ENCODE data around the gene ARF5. TPM values are rescaled to one million over a fixed set of nuclear protein-coding genes. Genes with fewer than 3 reads are reported as not detected.

ARF5 gene
- total RNA-seq, 1 experiment from 2014 or later: 155 TPM

DNA sequence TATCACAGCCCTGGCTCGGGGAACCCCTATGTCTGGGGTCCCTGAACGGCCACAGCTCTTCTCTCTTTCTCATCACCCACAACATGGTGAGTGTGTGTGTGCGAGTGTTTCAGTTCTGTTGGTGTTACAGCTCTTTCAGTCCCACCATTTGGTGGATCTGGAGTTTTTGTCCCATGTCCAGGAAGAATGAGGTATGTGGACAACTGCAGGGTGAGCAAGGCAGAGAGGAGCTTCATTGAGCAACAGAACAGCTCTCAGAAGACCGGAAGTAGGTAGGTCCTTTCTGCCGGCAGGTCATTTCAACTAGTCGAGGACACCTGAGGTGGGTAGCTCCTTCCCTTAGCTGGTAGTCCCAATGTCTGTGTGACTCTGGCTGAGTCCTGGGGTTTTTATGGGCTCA lies 20.2 kb downstream of the ARF5 start:
- no peak for DNase-seq (ENCODE audit: low read depth, low spot score)
- Histone ChIP-seq H3K4me1 (ENCODE audit: control insufficient read depth, insufficient read depth, low read length) (no peaks in the 10 kb centered on the region), H3K4me3 (ENCODE audit: low read depth in 2 of 2, low read length in 2 of 2) (no peak overlapping the region), H3K27me3 (ENCODE audit: control insufficient read depth, insufficient read depth, low read length) (no peaks in the 10 kb centered on the region), H3K27ac (ENCODE audit: low read length) (no peak overlapping the region), H3K9me3 (ENCODE audit: control insufficient read depth, insufficient read depth, low read depth, low read length) (no peaks in the 10 kb centered on the region), H3K36me3 (ENCODE audit: control insufficient read depth, insufficient read depth, low read length) (no peaks in the 10 kb centered on the region)
- intact Hi-C loops (cut with micrococcal nuclease; ENCODE audit: unreplicated experiment) (no loop called here), in situ Hi-C loops (cut with HindIII; ENCODE audit: low pct_unique_long_range_greater_than_20kb, low sequenced_read_pairs) (no loop called here)
- no TSS peak for BruUV-seq (replicated peaks)
- ChIA-PET POLR2A (interaction anchor here (0.6 kb wide), 1 partner anchor 12 kb away, joined by 4 read pairs; no protein-coding TSS in a partner anchor), CTCF (no interaction called here)
- no peak for ATAC-seq
- TF ChIP-seq POLR2AphosphoS5 (IDR thresholded peaks at IDR 0.05; ENCODE audit: low read depth, low read length) (no peak), TCF7L2 (IDR thresholded peaks at IDR 0.05; ENCODE audit: low read depth, low read length) (no peak), SIN3A (IDR thresholded peaks at IDR 0.05; ENCODE audit: borderline replicate concordance, insufficient read depth, low read depth, low read length) (no peak)
- TF ChIP-seq, protein P1, sequence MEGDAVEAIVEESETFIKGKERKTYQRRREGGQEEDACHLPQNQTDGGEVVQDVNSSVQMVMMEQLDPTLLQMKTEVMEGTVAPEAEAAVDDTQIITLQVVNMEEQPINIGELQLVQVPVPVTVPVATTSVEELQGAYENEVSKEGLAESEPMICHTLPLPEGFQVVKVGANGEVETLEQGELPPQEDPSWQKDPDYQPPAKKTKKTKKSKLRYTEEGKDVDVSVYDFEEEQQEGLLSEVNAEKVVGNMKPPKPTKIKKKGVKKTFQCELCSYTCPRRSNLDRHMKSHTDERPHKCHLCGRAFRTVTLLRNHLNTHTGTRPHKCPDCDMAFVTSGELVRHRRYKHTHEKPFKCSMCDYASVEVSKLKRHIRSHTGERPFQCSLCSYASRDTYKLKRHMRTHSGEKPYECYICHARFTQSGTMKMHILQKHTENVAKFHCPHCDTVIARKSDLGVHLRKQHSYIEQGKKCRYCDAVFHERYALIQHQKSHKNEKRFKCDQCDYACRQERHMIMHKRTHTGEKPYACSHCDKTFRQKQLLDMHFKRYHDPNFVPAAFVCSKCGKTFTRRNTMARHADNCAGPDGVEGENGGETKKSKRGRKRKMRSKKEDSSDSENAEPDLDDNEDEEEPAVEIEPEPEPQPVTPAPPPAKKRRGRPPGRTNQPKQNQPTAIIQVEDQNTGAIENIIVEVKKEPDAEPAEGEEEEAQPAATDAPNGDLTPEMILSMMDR (IDR thresholded peaks at IDR 0.05): no peak
- TF ChIP-seq, protein P2, sequence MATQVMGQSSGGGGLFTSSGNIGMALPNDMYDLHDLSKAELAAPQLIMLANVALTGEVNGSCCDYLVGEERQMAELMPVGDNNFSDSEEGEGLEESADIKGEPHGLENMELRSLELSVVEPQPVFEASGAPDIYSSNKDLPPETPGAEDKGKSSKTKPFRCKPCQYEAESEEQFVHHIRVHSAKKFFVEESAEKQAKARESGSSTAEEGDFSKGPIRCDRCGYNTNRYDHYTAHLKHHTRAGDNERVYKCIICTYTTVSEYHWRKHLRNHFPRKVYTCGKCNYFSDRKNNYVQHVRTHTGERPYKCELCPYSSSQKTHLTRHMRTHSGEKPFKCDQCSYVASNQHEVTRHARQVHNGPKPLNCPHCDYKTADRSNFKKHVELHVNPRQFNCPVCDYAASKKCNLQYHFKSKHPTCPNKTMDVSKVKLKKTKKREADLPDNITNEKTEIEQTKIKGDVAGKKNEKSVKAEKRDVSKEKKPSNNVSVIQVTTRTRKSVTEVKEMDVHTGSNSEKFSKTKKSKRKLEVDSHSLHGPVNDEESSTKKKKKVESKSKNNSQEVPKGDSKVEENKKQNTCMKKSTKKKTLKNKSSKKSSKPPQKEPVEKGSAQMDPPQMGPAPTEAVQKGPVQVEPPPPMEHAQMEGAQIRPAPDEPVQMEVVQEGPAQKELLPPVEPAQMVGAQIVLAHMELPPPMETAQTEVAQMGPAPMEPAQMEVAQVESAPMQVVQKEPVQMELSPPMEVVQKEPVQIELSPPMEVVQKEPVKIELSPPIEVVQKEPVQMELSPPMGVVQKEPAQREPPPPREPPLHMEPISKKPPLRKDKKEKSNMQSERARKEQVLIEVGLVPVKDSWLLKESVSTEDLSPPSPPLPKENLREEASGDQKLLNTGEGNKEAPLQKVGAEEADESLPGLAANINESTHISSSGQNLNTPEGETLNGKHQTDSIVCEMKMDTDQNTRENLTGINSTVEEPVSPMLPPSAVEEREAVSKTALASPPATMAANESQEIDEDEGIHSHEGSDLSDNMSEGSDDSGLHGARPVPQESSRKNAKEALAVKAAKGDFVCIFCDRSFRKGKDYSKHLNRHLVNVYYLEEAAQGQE (IDR thresholded peaks at IDR 0.05; ENCODE audit: insufficient read depth in 1 of 2, low read depth in 2 of 2, low read length in 1 of 2): no peak

DNA sequence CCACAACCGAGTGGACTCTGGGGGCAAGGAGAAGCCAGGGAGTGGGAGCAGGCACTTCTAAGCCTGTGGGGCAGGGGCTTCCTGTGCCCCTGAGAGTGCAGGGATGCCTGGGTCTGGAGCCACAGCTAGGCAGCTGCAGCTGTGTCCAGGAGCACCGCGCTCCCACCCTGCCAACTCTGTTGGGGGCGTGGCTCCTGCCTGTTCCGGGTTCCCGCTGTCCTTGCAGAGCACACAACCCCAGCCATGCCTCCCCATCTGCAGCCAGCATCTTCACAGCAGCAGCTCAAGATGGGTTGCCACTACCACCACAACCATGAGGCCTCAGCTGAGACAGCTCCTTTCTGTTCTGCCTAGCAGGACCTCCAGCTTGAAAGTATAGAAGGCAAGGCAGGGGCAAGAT lies 21.1 kb downstream of the ARF5 start:
- H3K36me3 ChIP-seq (ENCODE audit: control insufficient read depth, insufficient read depth, low read length): no peaks in the 10 kb centered on the region
- no peak overlapping the region for H3K4me3 ChIP-seq (ENCODE audit: low read depth in 2 of 2, low read length in 2 of 2)
- no peak overlapping the region for H3K27ac ChIP-seq (ENCODE audit: low read length)
- POLR2A ChIA-PET: no interaction called here
- BruUV-seq (replicated peaks): no TSS peak
- in situ Hi-C loops (cut with HindIII; ENCODE audit: low pct_unique_long_range_greater_than_20kb, low sequenced_read_pairs): no loop called here
- no peaks in the 10 kb centered on the region for H3K4me1 ChIP-seq (ENCODE audit: control insufficient read depth, insufficient read depth, low read length)
- CTCF ChIA-PET: no interaction called here
- intact Hi-C loops (cut with micrococcal nuclease; ENCODE audit: unreplicated experiment): no loop called here
- ATAC-seq (no peak), DNase-seq (ENCODE audit: low read depth, low spot score) (no peak)
- TF ChIP-seq, protein P1 (IDR thresholded peaks at IDR 0.05): no peak
- TF ChIP-seq POLR2AphosphoS5 (IDR thresholded peaks at IDR 0.05; ENCODE audit: low read depth, low read length) (no peak), TCF7L2 (IDR thresholded peaks at IDR 0.05; ENCODE audit: low read depth, low read length) (no peak), SIN3A (IDR thresholded peaks at IDR 0.05; ENCODE audit: borderline replicate concordance, insufficient read depth, low read depth, low read length) (no peak)
- TF ChIP-seq, protein P2 (IDR thresholded peaks at IDR 0.05; ENCODE audit: insufficient read depth in 1 of 2, low read depth in 2 of 2, low read length in 1 of 2): no peak
- H3K27me3 ChIP-seq (ENCODE audit: control insufficient read depth, insufficient read depth, low read length): no peaks in the 10 kb centered on the region
- no peaks in the 10 kb centered on the region for H3K9me3 ChIP-seq (ENCODE audit: control insufficient read depth, insufficient read depth, low read depth, low read length)
